SK-N-DZ (cell line): ENCODE results near the gene CTAGE9.

Source experiments
- DNase-seq: peaks from one replicate; pipeline ENCODE4 v3.0.0-alpha.2; 2015; ENCODE audit warnings: low spot score

CTAGE9 gene

GRCh38 chr6:131669891-131670290, 40.9 kb downstream of the CTAGE9 start:
- DNase-seq: no peak

- DNase-seq: no peak
Observed at GRCh38 chr6:131663578-131664165, 47.1 kb downstream of the CTAGE9 start.

- DNase-seq: no peak
Observed at GRCh38 chr6:131660195-131660594, 50.6 kb downstream of the CTAGE9 start.
